PC-9 (cell line): ENCODE data around the gene ACTR3C. TPM values are rescaled to one million over a fixed set of nuclear protein-coding genes. Genes with fewer than 3 reads are reported as not detected.
A peak's percentile ranks its signal among the peaks of the same experiment; 100 is the strongest.

ENCODE experiments used
- BruUV-seq: library from RNA; stranded (reverse); fragments of 400-500 nt; replicated peaks from 2 replicates; lab custom pipeline; 2021; lab: Mats Ljungman, UMichigan
- CTCF ChIA-PET: fragments of 300-600 bp; sonication (Branson Sonifier 250); formaldehyde crosslinking; loops from one replicate; lab custom pipeline; 2022; ENCODE audit warnings: antibody characterized with exemption; lab: Charles Lee
- POLR2A ChIA-PET: fragments of 300-600 bp; sonication (Branson Sonifier 250); formaldehyde crosslinking; loops from one replicate; lab custom pipeline; 2022; ENCODE audit warnings: antibody characterized with exemption; ENCODE audit not compliant: unreplicated experiment; lab: Charles Lee
- DNase-seq, 2 experiments: peaks; one replicate each; pipeline versions ENCODE4 v3.0.0 to v3.0.0-alpha.2; 2015 to 2022; ENCODE audit warnings: mixed read lengths in 1 of 2
- H2AFZ ChIP-seq: fragments of 200-600 bp; sonication (generic); 2 replicates; pipeline ENCODE4 v1.8.1; 2017; ENCODE audit warnings: antibody characterized with exemption
- H3F3A ChIP-seq: fragments of 200-600 bp; sonication (generic); 2 replicates; pipeline ENCODE4 v1.8.1; 2017; ENCODE audit warnings: antibody characterized with exemption, mild to moderate bottlenecking, low read depth; ENCODE audit not compliant: insufficient read depth
- H3K27ac ChIP-seq: fragments of 200-600 bp; sonication (generic); 2 replicates; pipeline ENCODE4 v1.6.1; 2016; ENCODE audit warnings: mixed run types
- H3K27me3 ChIP-seq: fragments of 200-600 bp; sonication (generic); 2 replicates; pipeline ENCODE4 v1.6.1; 2016; ENCODE audit warnings: low read depth, mixed run types; ENCODE audit not compliant: insufficient read depth
- H3K36me3 ChIP-seq: fragments of 200-600 bp; sonication (generic); 2 replicates; pipeline ENCODE4 v1.6.1; 2016; ENCODE audit warnings: low read depth, mixed run types
- H3K4me1 ChIP-seq: fragments of 200-600 bp; sonication (generic); replicated peaks from 2 replicates; pipeline ENCODE4 v1.6.1; 2016; ENCODE audit warnings: mixed run types; ENCODE audit not compliant: insufficient read depth
- H3K4me2 ChIP-seq: fragments of 200-600 bp; sonication (generic); 2 replicates; pipeline ENCODE4 v1.6.1; 2017; ENCODE audit warnings: mixed run types
- H3K4me3 ChIP-seq: fragments of 200-600 bp; sonication (generic); 2 replicates; pipeline ENCODE4 v1.6.1; 2016; ENCODE audit warnings: mixed run types
- H3K79me2 ChIP-seq: fragments of 200-600 bp; sonication (generic); 2 replicates; pipeline ENCODE4 v1.6.1; 2017; ENCODE audit warnings: low read depth, mixed run types
- H3K9me2 ChIP-seq: fragments of 200-600 bp; sonication (generic); 2 replicates; pipeline ENCODE4 v1.8.1; 2017; ENCODE audit warnings: mild to moderate bottlenecking; ENCODE audit not compliant: insufficient read depth
- H3K9me3 ChIP-seq: fragments of 200-600 bp; sonication (generic); 2 replicates; pipeline ENCODE4 v1.8.1; 2016; ENCODE audit warnings: low read depth; ENCODE audit not compliant: insufficient read depth
- H4K20me1 ChIP-seq: fragments of 200-600 bp; sonication (generic); 2 replicates; pipeline ENCODE4 v1.8.1; 2017; ENCODE audit not compliant: insufficient read depth
- CTCF ChIP-seq: fragments of 200-600 bp; sonication (generic); conservative IDR thresholded peaks from 2 replicates; pipeline ENCODE4 v1.6.1; 2017; ENCODE audit warnings: mixed run types, antibody characterized with exemption, mild to moderate bottlenecking, moderate library complexity
- EZH2 ChIP-seq: fragments of 200-600 bp; sonication (generic); IDR thresholded peaks from 2 replicates; pipeline ENCODE4 v1.8.0; 2017; ENCODE audit warnings: antibody characterized with exemption, low read depth
- intact Hi-C: fragments of 100-400 bp; cut with micrococcal nuclease; formaldehyde crosslinking; loops from one replicate; pipeline ENCODE4 v1.10.0; 2022; ENCODE audit not compliant: unreplicated experiment
- total RNA-seq: library from RNA; stranded (reverse); gene quantifications from 2 replicates; pipeline ENCODE4 v1.2.3, GENCODE V29; 2021

ACTR3C gene
- total RNA-seq, 1 experiment from 2014 or later = 34.5 TPM

GRCh38 chr7:150327308-150327707 is 4.0 kb upstream of the ACTR3C start:
- Histone ChIP-seq H3K4me1 (peaks cover 23% of the 10 kb centered on the region), H4K20me1 (no peaks in the 10 kb centered on the region), H3K9me2 (no peaks in the 10 kb centered on the region), H3K4me2 (no peak overlapping the region), H2AFZ (no peak overlapping the region), H3K27ac (no peak overlapping the region), H3K9me3 (no peaks in the 10 kb centered on the region), H3F3A (peaks cover 14% of the 10 kb centered on the region; the same call in 1 of the 2 replicates), H3K36me3 (peaks cover 40% of the 10 kb centered on the region), H3K79me2 (peaks cover 59% of the 10 kb centered on the region), H3K27me3 (no peaks in the 10 kb centered on the region), H3K4me3 (no peak overlapping the region)
- intact Hi-C loops = no loop called here
- no TSS peak for BruUV-seq
- TF ChIP-seq CTCF (no peak), EZH2 (no peak)
- CTCF ChIA-PET = no interaction called here
- DNase-seq = no peak
- POLR2A ChIA-PET = no interaction called here

GRCh38 chr7:150326657-150327268 is 3.4 kb upstream of the ACTR3C start:
- Histone ChIP-seq H3K79me2 (peaks cover 64% of the 10 kb centered on the region), H4K20me1 (no peaks in the 10 kb centered on the region), H3K36me3 (peaks cover 40% of the 10 kb centered on the region), H2AFZ (no peak overlapping the region), H3K27me3 (no peaks in the 10 kb centered on the region), H3F3A (peaks cover 18% of the 10 kb centered on the region), H3K9me2 (no peaks in the 10 kb centered on the region), H3K9me3 (no peaks in the 10 kb centered on the region), H3K4me3 (no peak overlapping the region), H3K27ac (no peak overlapping the region), H3K4me2 (no peak overlapping the region), H3K4me1 (peaks cover 29% of the 10 kb centered on the region)
- no peak for DNase-seq
- TF ChIP-seq CTCF (no peak), EZH2 (no peak)
- ChIA-PET CTCF (no interaction called here), POLR2A (no interaction called here)
- BruUV-seq = no TSS peak
- intact Hi-C loops = no loop called here

GRCh38 chr7:150325901-150326300 is 2.6 kb upstream of the ACTR3C start:
- intact Hi-C loops = no loop called here
- Histone ChIP-seq H3K4me1 (peaks cover 37% of the 10 kb centered on the region), H4K20me1 (no peaks in the 10 kb centered on the region), H3F3A (peaks cover 27% of the 10 kb centered on the region), H3K27me3 (no peaks in the 10 kb centered on the region), H3K36me3 (peaks cover 40% of the 10 kb centered on the region), H3K9me2 (no peaks in the 10 kb centered on the region), H2AFZ (no peak overlapping the region), H3K9me3 (no peaks in the 10 kb centered on the region), H3K79me2 (peaks cover 72% of the 10 kb centered on the region), H3K4me2 (peak overlapping the region; percentile 92), H3K4me3 (no peak overlapping the region), H3K27ac (no peak overlapping the region)
- ChIA-PET CTCF (interaction anchor here (0.6 kb wide), 1 partner anchor 699 kb away, joined by 18 read pairs; the partner anchor contains the start of gene ATG9B), POLR2A (no interaction called here)
- no peak for DNase-seq
- TF ChIP-seq EZH2 (no peak), CTCF (no peak)
- BruUV-seq = no TSS peak
